ENCODE results near the gene DAPK1. TPM values are rescaled to one million over a fixed set of nuclear protein-coding genes. Genes with fewer than 3 reads are reported as not detected.

DAPK1 gene
- total and polyA plus RNA-seq, 2 donors from 2014 or later = 15.5 to 166 TPM

DNA sequence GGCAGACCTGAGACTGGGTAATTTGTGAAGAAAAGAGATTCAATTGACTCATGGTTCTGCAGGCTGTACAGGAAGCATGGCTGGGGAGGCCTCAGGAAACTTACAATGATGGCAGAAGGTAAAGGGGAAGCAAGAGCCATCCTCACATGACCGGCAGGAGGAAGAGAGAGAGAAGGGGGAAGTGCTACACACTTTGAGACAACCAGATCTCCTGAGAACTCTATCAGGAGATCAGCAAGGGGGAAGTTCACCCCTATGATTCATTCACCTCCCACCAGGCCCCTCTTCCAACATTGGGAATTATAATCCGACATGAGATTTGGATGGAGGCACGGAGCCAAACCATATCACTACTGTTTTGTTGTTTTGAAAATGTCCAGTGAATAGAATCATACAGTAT lies 110.2 kb downstream of the DAPK1 start:
- no peaks in the 10 kb centered on the region for H3K9me3 ChIP-seq (ENCODE audit: control insufficient read depth in 2 of 3, insufficient read depth in 1 of 3, low read length in 3 of 3)
- H3K9ac ChIP-seq (ENCODE audit: low read length in 3 of 3) = no peak overlapping the region
- FAIRE-seq (no peak), DNase-seq (no peak)
- no peaks in the 10 kb centered on the region for H3K27me3 ChIP-seq (ENCODE audit: control insufficient read depth, insufficient read depth, low read length)
- H3K27ac ChIP-seq (ENCODE audit: low read depth in 2 of 2, low read length in 2 of 2) = no peak overlapping the region
- peaks cover 2 to 15% (median 3%) of the 10 kb centered on the region in 3 donors for H3K36me3 ChIP-seq (ENCODE audit: control insufficient read depth in 2 of 3, insufficient read depth in 3 of 3, low read length in 3 of 3)
- H3K4me3 ChIP-seq (ENCODE audit: low read length in 3 of 3) = no peak overlapping the region
- H3K4me1 ChIP-seq (ENCODE audit: control insufficient read depth in 2 of 3, insufficient read depth in 2 of 3, low read depth in 1 of 3, low read length in 3 of 3) = peaks cover 0 to 4% (median 2%) of the 10 kb centered on the region in 3 donors
- intact Hi-C loops (cut with DNase I) = no loop called here
- TF ChIP-seq, protein P1, sequence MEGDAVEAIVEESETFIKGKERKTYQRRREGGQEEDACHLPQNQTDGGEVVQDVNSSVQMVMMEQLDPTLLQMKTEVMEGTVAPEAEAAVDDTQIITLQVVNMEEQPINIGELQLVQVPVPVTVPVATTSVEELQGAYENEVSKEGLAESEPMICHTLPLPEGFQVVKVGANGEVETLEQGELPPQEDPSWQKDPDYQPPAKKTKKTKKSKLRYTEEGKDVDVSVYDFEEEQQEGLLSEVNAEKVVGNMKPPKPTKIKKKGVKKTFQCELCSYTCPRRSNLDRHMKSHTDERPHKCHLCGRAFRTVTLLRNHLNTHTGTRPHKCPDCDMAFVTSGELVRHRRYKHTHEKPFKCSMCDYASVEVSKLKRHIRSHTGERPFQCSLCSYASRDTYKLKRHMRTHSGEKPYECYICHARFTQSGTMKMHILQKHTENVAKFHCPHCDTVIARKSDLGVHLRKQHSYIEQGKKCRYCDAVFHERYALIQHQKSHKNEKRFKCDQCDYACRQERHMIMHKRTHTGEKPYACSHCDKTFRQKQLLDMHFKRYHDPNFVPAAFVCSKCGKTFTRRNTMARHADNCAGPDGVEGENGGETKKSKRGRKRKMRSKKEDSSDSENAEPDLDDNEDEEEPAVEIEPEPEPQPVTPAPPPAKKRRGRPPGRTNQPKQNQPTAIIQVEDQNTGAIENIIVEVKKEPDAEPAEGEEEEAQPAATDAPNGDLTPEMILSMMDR (IDR thresholded peaks at IDR 0.05; ENCODE audit: borderline replicate concordance, extremely low read depth, insufficient read depth) = no peak

GRCh38 chr9:87609002-87609401 lies 111.3 kb downstream of the DAPK1 start:
- H3K27me3 ChIP-seq (ENCODE audit: control insufficient read depth, insufficient read depth, low read length) = no peaks in the 10 kb centered on the region
- DNase-seq (no peak), FAIRE-seq (no peak)
- H3K27ac ChIP-seq (ENCODE audit: low read depth in 2 of 2, low read length in 2 of 2) = no peak overlapping the region
- TF ChIP-seq, protein P1 (IDR thresholded peaks at IDR 0.05; ENCODE audit: borderline replicate concordance, extremely low read depth, insufficient read depth) = no peak
- H3K9ac ChIP-seq (ENCODE audit: low read length in 3 of 3) = no peak overlapping the region
- intact Hi-C loops (cut with DNase I) = no loop called here
- no peaks in the 10 kb centered on the region for H3K9me3 ChIP-seq (ENCODE audit: control insufficient read depth in 2 of 3, insufficient read depth in 1 of 3, low read length in 3 of 3)
- H3K36me3 ChIP-seq (ENCODE audit: control insufficient read depth in 2 of 3, insufficient read depth in 3 of 3, low read length in 3 of 3) = peaks cover 2 to 15% (median 3%) of the 10 kb centered on the region in 3 donors
- H3K4me3 ChIP-seq (ENCODE audit: low read length in 3 of 3) = no peak overlapping the region
- peaks cover 0 to 15% (median 6%) of the 10 kb centered on the region in 3 donors for H3K4me1 ChIP-seq (ENCODE audit: control insufficient read depth in 2 of 3, insufficient read depth in 2 of 3, low read depth in 1 of 3, low read length in 3 of 3)

- TF ChIP-seq, protein P1 (IDR thresholded peaks at IDR 0.05; ENCODE audit: borderline replicate concordance, extremely low read depth, insufficient read depth) = no peak
- Histone ChIP-seq H3K27me3 (ENCODE audit: control insufficient read depth, insufficient read depth, low read length) (no peaks in the 10 kb centered on the region), H3K4me1 (ENCODE audit: control insufficient read depth in 2 of 3, insufficient read depth in 2 of 3, low read depth in 1 of 3, low read length in 3 of 3) (peaks cover 0 to 20% (median 6%) of the 10 kb centered on the region in 3 donors), H3K9ac (ENCODE audit: low read length in 3 of 3) (no peak overlapping the region), H3K9me3 (ENCODE audit: control insufficient read depth in 2 of 3, insufficient read depth in 1 of 3, low read length in 3 of 3) (no peaks in the 10 kb centered on the region), H3K4me3 (ENCODE audit: low read length in 3 of 3) (no peak overlapping the region), H3K36me3 (ENCODE audit: control insufficient read depth in 2 of 3, insufficient read depth in 3 of 3, low read length in 3 of 3) (peaks cover 2 to 15% (median 3%) of the 10 kb centered on the region in 3 donors), H3K27ac (ENCODE audit: low read depth in 2 of 2, low read length in 2 of 2) (no peak overlapping the region)
- intact Hi-C loops (cut with DNase I) = no loop called here
- FAIRE-seq (no peak), DNase-seq (no peak)
Measured at GRCh38 chr9:87609486-87609885, 111.8 kb downstream of the DAPK1 start.
